Measurements from ENCODE around the gene UBA52.

DNA sequence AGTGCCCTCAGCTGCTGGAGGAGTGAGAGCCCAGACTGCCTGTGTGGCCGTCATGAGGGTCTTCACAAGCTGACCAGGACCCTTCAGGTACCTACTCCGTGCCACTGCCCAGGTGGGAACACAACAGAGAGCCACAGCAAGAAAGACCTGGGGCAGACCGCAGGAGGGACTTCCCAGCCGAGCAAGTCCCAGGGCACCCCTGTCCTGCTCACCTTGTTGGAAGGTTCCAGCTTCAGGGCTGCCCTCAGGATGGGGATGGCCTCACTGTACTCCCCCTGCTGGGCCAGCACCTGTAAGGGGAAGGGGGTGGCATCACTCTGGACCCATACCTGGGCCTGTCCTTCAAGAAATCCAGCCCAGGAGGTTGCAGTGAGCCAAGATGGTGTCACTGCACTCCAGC lies 38.6 kb upstream of the UBA52 start:
- TF ChIP-seq TAF1 (IDR thresholded peaks at IDR 0.05; ENCODE audit: borderline replicate concordance, low read depth, low read length) (no peak), GATA2 (CRISPR knock-in tag; IDR thresholded peaks at IDR 0.05) (no peak), RAD21 (IDR thresholded peaks at IDR 0.05; ENCODE audit: low read length) (no peak), YY1 (IDR thresholded peaks at IDR 0.05; ENCODE audit: low read depth) (no peak), SMC3 (IDR thresholded peaks at IDR 0.05; ENCODE audit: low read depth, low read length) (no peak), EZH2phosphoT487 (IDR thresholded peaks at IDR 0.05; ENCODE audit: borderline replicate concordance, low read depth) (no peak), TCF12 (IDR thresholded peaks at IDR 0.05) (no peak), GABPA (IDR thresholded peaks at IDR 0.05; ENCODE audit: low read depth) (no peak)
- TF ChIP-seq, protein P1, sequence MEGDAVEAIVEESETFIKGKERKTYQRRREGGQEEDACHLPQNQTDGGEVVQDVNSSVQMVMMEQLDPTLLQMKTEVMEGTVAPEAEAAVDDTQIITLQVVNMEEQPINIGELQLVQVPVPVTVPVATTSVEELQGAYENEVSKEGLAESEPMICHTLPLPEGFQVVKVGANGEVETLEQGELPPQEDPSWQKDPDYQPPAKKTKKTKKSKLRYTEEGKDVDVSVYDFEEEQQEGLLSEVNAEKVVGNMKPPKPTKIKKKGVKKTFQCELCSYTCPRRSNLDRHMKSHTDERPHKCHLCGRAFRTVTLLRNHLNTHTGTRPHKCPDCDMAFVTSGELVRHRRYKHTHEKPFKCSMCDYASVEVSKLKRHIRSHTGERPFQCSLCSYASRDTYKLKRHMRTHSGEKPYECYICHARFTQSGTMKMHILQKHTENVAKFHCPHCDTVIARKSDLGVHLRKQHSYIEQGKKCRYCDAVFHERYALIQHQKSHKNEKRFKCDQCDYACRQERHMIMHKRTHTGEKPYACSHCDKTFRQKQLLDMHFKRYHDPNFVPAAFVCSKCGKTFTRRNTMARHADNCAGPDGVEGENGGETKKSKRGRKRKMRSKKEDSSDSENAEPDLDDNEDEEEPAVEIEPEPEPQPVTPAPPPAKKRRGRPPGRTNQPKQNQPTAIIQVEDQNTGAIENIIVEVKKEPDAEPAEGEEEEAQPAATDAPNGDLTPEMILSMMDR (IDR thresholded peaks at IDR 0.05) = no peak
